22Rv1 (cell line): ENCODE measurements around the gene ATXN7L1.
A peak's percentile ranks its signal among the peaks of the same experiment; 100 is the strongest.

Experiments used
- H3K27ac ChIP-seq: fragments of 450-650 bp; 2 replicates; pipeline ENCODE4 v1.5.1; 2017
- CTCF ChIP-seq: fragments of 450-650 bp; IDR thresholded peaks from 2 replicates; pipeline ENCODE4 v1.5.1; 2017; ENCODE audit warnings: mild to moderate bottlenecking
- ZFX ChIP-seq: fragments of 450-650 bp; IDR thresholded peaks from 2 replicates; pipeline ENCODE4 v1.6.1; 2017; ENCODE audit warnings: antibody characterized with exemption, borderline replicate concordance

ATXN7L1 gene

DNA sequence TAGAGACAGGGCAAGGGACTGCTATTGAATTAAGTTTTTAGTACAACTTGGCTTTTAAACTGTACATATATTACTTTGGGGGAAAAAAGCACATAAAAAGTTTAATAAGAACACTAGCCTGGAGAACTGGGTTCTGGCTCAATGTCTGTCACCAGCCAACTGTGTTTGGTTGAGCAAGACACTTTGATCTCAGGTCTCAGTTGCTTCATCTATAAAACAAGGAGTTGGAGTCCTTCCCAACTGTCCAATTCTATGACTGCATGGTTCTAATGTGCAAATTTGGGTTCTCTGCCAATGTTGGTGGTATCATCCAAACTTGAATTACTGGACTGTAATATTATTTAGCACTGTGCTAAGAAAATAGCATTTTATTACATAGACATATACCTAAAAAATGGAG lies 50.3 kb downstream of the ATXN7L1 start:
- peak overlapping the region; percentile 20; the same call in 1 of the 2 replicates for H3K27ac ChIP-seq
- TF ChIP-seq CTCF (no peak), ZFX (no peak)

- TF ChIP-seq ZFX (no peak), CTCF (no peak)
- no peak overlapping the region for H3K27ac ChIP-seq
Measured at GRCh38 chr7:105825371-105825770, 51.0 kb downstream of the ATXN7L1 start.

DNA sequence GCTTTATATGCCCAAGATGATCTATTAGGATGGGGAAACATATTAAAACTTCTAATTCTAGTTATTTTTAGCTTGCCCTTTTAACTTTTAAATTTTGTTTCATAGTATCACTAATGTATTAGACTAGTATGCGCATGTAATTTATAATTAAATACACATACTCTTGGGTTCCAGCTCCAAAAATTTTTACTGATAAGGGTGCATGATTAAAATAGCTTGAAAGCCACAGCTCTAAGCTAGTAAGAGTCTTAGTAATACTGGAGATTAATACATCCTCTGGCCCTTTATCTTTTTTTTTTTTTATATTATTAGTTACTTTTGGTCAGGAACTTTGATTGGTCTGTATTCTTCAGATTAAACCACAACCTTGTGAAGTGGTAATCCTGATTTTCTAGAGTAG lies 53.6 kb downstream of the ATXN7L1 start:
- no peak overlapping the region for H3K27ac ChIP-seq
- TF ChIP-seq ZFX: no peak
- TF ChIP-seq CTCF: no peak

GRCh38 chr7:105821527-105821926 lies 54.9 kb downstream of the ATXN7L1 start:
- H3K27ac ChIP-seq: no peak overlapping the region
- TF ChIP-seq CTCF (no peak), ZFX (no peak)

GRCh38 chr7:105820363-105821066 lies 55.9 kb downstream of the ATXN7L1 start:
- H3K27ac ChIP-seq: no peak overlapping the region
- TF ChIP-seq ZFX (no peak), CTCF (no peak)

- TF ChIP-seq CTCF: no peak
- no peak for TF ChIP-seq ZFX
- H3K27ac ChIP-seq: no peak overlapping the region
Measured at GRCh38 chr7:105819559-105819958, 56.8 kb downstream of the ATXN7L1 start.

- no peak for TF ChIP-seq CTCF
- no peak for TF ChIP-seq ZFX
- H3K27ac ChIP-seq: peak overlapping the region; percentile 31
Measured at GRCh38 chr7:105816954-105817615, 59.3 kb downstream of the ATXN7L1 start.
